Mononuclear cell (primary cell): Measurements from ENCODE around the gene KBTBD7. TPM values are rescaled to one million over a fixed set of nuclear protein-coding genes. Genes with fewer than 3 reads are reported as not detected.
"Not testable (repeated sequence)": the region's sequence is repeated elsewhere in the genome, so short reads cannot be mapped to it uniquely, and the experiment has no call there.

ENCODE experiments used
- H3K27me3 ChIP-seq: 2 replicates; pipeline ENCODE4 v1.6.0; 2011; ENCODE audit warnings: low read length, control low read depth; ENCODE audit not compliant: insufficient read depth
- H3K4me1 ChIP-seq: 2 replicates; pipeline ENCODE4 v1.5.1; 2011; ENCODE audit warnings: mild to moderate bottlenecking, low read length, control low read depth; ENCODE audit not compliant: insufficient read depth
- H3K4me3 ChIP-seq: 2 replicates; pipeline ENCODE4 v1.5.1; 2011; ENCODE audit warnings: mild to moderate bottlenecking, low read length, moderate library complexity
- H3K9me3 ChIP-seq: 2 replicates; pipeline ENCODE4 v1.5.1; 2011; ENCODE audit warnings: low read depth, mild to moderate bottlenecking, control low read depth, low read length
- total RNA-seq: library from RNA; depleted of rRNA; stranded (reverse); fragments of >200 nt; gene quantifications from one replicate; pipeline ENCODE4 v1.2.3, GENCODE V29; 2012

KBTBD7 gene
- total RNA-seq, 1 donor, result 3.9 TPM

DNA sequence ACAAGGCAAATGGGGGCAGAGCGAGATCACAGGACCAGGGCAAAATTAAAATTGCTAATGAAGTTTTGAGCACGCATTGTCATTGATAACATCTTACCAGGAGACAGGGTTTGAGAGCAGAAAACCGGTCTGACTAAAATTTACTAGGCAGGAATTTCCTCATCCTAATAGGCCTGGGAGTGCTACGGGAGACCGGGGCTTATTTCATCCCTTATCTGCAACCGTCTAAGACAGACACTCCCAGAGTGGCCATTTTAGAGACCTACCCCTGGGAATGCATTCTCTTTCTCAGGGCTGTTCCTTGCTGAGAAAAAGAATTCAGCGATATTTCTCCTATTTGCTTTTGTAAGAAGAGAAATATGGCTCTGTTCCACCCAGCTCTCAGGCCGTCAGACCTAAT lies 18.8 kb downstream of the KBTBD7 start:
- H3K4me1 ChIP-seq, H3K9me3 ChIP-seq, H3K4me3 ChIP-seq: not testable (repeated sequence)

DNA sequence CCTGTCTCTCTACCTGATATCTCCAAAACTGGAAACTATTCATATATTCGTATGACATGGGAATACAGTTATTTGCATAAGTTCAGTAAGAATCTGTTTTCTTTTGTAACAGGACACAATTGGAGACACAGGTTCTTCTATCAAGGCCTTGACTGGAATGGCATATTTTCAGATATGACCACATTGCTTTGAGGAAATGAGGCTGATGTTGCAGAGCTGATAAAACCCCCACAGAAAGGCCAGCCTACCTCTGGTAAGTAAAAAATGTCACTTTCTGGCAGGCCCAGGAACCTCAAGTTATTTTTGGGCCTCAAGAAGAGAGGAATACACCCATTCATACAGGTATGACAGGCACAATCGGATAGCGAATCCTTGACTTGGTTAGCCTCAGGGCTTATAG lies 32.2 kb downstream of the KBTBD7 start:
- no peaks in the 10 kb centered on the region for H3K4me1 ChIP-seq
- no peaks in the 10 kb centered on the region for H3K27me3 ChIP-seq
- H3K9me3 ChIP-seq, result no peaks in the 10 kb centered on the region
- H3K4me3 ChIP-seq, result no peak overlapping the region

More for the DNA sequence above, 18.8 kb downstream of the KBTBD7 start:
- not testable (repeated sequence) for H3K27me3 ChIP-seq

DNA sequence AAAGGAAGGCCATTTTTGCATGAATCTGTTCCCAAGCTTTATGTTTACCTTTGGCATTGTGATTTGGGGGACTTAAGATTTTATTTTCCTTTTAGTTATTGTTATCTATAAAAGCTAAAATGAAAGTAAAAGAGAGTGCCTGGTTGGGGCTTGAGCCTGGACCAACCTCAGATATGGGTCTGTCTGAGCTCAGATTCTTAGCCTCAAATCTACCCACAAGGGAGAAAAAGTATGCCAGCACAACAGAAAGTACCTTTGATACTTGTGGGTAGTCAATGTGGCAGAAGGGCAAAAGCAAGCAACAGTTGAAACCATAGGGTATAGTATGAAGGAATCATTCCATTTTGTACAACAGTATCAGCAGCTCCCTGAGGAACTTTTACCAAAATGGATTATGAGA lies 35.2 kb downstream of the KBTBD7 start:
- Histone ChIP-seq H3K4me3 (no peak overlapping the region), H3K27me3 (no peaks in the 10 kb centered on the region), H3K4me1 (no peaks in the 10 kb centered on the region), H3K9me3 (no peaks in the 10 kb centered on the region)

DNA sequence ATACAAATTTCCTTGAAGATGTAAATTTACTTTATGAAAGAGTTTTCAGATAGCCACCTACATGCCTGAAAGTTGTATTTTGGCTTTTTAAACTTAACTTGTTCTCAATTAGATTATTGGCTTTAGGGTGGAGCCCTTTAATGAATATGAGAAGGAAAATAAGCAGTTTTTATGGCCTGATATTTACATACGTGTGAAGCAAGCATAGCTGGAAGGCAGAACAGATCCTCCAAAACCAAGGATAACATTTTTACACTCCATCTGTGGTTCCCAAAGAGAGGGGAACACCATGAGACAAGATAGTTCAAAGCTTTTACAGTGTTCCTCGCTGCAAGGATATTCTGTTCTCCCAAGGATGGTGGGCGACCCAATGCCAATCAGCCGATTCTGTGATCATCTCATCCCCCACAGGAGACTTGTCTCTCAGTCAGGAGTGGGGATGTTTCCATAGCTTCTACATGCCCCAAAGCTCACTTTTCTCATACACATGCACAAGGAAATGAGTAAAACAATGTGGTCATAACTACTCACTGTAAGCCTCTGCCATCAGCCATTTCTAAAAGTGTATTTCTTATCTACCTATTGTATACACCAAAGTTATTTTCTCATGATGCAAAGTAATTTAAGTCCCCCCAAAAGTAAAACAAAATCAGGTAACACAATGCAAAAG lies 37.2 kb downstream of the KBTBD7 start:
- H3K4me3 ChIP-seq, result no peak overlapping the region
- H3K27me3 ChIP-seq, result no peaks in the 10 kb centered on the region
- peaks cover 5% of the 10 kb centered on the region for H3K9me3 ChIP-seq
- H3K4me1 ChIP-seq, result no peaks in the 10 kb centered on the region

DNA sequence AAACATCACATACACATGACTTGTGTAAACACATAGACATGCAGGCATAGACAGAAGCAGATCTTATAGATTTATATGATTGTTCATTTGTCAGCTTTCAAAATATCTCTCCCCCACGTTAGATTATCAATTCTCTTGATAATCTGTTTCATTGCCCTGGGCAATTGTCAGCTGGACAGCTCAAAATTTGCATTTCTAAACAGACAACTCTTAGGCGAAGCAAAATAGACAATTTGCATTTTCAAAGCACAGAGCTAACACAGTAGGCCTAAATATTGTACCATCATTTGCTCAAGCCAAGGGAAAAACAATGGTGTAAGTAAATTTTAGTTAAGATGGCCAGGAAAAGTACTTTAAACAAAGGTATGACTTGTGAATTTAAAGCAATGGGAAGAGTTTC lies 37.7 kb downstream of the KBTBD7 start:
- Histone ChIP-seq H3K27me3 (no peaks in the 10 kb centered on the region), H3K4me3 (no peak overlapping the region), H3K9me3 (peaks cover 11% of the 10 kb centered on the region), H3K4me1 (no peaks in the 10 kb centered on the region)

DNA sequence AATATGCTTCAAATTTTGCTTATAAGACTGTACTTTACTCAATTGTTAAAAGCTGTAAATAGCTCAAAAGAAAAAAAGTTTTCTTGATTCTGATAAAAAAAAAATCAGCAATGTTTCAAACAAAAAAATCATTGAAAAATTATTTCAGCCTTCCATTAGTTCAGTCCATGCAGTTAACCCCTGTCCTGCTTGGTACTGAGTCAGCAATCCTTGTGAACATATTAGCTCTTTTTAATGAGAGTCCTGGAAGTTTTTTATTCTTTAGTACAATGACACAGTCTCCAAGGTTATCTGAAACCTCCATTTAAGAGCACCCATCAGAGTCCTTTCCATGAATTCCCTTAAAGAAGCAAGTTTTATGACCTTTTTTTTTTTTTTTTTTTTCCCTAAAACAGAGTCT lies 40.3 kb downstream of the KBTBD7 start:
- no peaks in the 10 kb centered on the region for H3K4me1 ChIP-seq
- peaks cover 36% of the 10 kb centered on the region for H3K9me3 ChIP-seq
- H3K27me3 ChIP-seq, result no peaks in the 10 kb centered on the region
- H3K4me3 ChIP-seq, result no peak overlapping the region

DNA sequence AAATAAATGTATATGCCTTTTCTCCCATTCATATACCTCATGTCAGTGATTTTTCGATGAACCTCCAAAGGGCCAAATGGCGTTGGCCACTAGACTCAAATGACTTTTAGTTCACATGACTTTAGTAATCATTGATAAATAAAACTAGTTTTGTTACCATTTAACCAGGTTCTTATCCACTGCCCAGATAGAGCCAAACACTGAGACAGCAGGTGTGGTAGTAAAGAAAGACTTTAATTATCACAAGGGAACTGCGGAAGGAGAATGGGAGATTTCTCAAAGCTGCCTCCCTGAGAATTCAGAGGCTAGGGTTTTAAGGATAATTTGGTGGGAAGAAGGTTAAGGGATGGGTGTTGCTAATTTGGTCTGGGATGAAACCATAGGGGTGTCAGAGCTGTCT lies 42.4 kb downstream of the KBTBD7 start:
- no peaks in the 10 kb centered on the region for H3K27me3 ChIP-seq
- peaks cover 54% of the 10 kb centered on the region for H3K9me3 ChIP-seq
- no peaks in the 10 kb centered on the region for H3K4me1 ChIP-seq
- no peak overlapping the region for H3K4me3 ChIP-seq

DNA sequence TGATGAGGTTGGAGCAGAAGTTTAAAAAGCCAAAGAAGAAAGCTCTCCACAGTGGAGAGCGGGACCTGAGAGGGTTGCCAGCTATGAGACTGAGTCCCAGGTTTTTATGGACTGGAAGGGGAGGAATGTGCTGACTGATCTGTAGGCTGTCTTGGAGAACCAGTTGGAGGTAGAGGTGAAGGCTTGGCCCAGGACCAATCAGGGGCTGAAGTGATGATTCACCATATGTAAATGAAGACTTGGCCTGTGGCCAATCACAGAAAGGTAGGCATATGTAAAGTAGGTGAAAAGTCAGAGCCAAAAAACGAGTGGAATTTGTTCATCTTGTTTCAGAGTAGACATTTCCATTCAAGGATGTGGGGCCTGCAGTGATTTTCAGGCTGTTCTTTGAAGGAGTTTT lies 44.3 kb downstream of the KBTBD7 start:
- no peak overlapping the region for H3K4me3 ChIP-seq
- H3K4me1 ChIP-seq, result no peaks in the 10 kb centered on the region
- H3K27me3 ChIP-seq, result no peaks in the 10 kb centered on the region
- H3K9me3 ChIP-seq, result peaks cover 54% of the 10 kb centered on the region

DNA sequence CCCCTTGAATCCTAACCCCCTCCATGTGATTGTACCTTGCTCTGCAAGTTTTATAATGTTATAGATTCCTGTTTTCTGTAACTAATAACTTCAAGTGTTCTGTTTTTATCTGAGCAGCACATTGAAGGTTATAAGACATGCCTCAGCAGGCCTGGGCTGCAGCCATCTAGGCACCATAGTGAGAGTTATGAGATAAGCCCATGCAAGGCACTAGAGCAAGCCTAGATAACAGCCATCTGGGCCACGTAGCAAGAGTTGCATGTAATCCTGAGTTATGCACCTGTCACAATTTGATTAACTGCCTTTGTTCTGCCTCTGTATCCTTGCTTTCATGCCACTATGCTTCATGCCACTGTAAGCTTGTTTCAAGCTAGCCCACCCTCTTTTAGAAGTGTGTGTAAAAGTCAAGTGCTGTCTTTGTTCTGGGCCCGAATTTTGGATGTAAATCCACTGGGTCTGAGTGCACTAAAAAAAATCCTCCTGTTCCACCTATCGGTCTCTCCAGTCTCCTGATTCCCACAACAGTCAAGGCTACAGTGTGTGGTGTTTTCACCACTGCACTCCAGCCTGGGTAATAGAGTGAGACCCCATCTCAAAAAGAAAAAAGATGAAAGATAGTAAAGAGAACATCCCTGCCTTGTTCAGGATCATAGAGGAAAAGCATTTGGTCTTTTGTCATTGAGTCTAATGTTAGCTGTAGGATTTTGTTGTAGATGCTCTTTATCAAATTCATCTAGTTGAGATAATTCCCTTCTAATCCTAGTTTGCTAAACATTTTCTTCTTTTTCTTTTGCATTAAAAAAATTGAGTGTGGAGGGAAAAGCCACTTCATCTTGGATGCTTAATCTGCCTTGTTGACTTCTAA lies 45.7 kb downstream of the KBTBD7 start:
- no peak overlapping the region for H3K4me3 ChIP-seq
- H3K27me3 ChIP-seq, result no peaks in the 10 kb centered on the region
- H3K9me3 ChIP-seq, result peaks cover 54% of the 10 kb centered on the region
- H3K4me1 ChIP-seq, result no peaks in the 10 kb centered on the region

DNA sequence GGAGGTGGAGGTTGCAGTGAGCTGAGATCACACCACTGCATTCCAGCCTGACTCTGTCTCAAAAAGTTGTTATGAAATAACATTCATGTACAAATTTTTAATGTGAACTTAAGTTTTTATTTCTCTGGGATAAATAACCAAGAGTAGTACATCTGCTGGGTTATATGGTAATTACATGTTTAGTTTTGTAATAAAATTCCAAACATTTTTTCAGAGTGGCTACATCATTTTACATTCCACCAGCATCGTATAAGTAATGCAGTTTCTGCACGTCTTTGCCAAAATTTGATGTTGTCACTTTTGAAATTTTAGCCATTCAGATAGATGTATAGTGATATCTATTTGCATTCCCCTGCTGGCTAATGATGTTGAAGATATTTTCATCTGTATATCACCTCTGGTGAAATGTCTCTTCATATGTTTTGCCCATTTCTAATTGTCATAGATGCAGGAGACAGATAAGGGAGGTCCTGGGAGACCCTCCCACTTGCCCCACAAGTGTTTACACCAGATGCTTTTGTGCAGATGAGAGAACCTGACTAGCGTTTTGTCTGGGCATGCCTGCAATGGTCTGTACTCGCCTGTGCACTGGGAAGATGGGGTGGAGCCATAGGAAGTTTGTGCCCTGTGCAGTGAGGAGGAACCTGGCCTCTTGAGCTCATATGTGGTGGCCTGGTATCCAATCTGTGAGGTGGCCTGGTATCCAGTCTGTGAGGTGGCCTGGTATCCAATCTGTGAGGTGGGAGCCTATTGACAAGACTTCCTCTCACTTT lies 49.0 kb downstream of the KBTBD7 start:
- no peaks in the 10 kb centered on the region for H3K27me3 ChIP-seq
- H3K4me3 ChIP-seq, result no peak overlapping the region
- H3K4me1 ChIP-seq, result no peaks in the 10 kb centered on the region
- H3K9me3 ChIP-seq, result peaks cover 31% of the 10 kb centered on the region

DNA sequence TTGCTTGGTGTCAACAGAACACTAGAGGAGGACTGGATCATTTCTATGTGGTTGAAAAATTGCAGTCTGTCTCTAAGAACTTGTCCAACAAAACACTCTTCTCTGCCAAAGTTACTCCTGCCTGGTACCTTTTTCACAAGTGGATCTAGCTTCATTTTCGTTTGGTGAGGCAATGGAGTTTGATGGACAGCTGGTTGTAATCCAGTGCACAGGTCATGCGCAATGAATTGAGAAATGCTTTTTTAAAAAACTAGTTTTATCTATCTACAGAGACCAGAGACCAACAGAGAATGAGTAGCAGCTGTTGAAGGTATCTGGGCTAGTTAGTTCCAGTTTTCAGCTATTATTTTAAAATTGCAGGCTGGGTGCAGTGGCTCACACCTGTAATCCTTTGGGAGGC lies 49.8 kb downstream of the KBTBD7 start:
- H3K4me1 ChIP-seq, result no peaks in the 10 kb centered on the region
- peaks cover 23% of the 10 kb centered on the region for H3K9me3 ChIP-seq
- H3K27me3 ChIP-seq, result no peaks in the 10 kb centered on the region
- H3K4me3 ChIP-seq, result no peak overlapping the region

Other genes starting within 250 kb of the KBTBD7 start
- gene ELF1, start 175.3 kb downstream of the KBTBD7 start, total RNA-seq, result 410 TPM
- gene WBP4, start 133.1 kb downstream of the KBTBD7 start, total RNA-seq, result 5.8 TPM
- 4.2 TPM for gene KBTBD6, start 61.8 kb downstream of the KBTBD7 start, total RNA-seq
- 33.4 TPM for gene MTRF1, start 69.0 kb upstream of the KBTBD7 start, total RNA-seq
- gene NAA16, start 116.7 kb upstream of the KBTBD7 start, total RNA-seq, result 56.4 TPM